Esophagus squamous epithelium (tissue), 5 donors: ENCODE measurements around the gene CCDC61. TPM values are rescaled to one million over a fixed set of nuclear protein-coding genes. Genes with fewer than 3 reads are reported as not detected.
A peak's percentile ranks its signal among the peaks of the same experiment; 100 is the strongest.

Experiments
- DNase-seq: peaks from one replicate; lab custom pipeline; 2025; lab: John Stamatoyannopoulos, UW
- H3K27ac ChIP-seq, 4 donors: fragments of 200-600 bp; sonication (generic); one replicate each; pipeline ENCODE4 v1.5.1; 2016 to 2019; ENCODE audit warnings: mild to moderate bottlenecking in 1 of 4
- H3K27me3 ChIP-seq, 4 donors: fragments of 200-600 bp; sonication (generic); 1 replicate in 3 of 4; 2 replicates in 1 of 4; pipeline versions ENCODE4 v1.5.1 to v1.6.0; 2017 to 2021; ENCODE audit warnings: antibody characterized with exemption in 1 of 4
- H3K36me3 ChIP-seq, 3 donors: fragments of 200-600 bp; sonication (generic); one replicate each; pipeline ENCODE4 v1.5.1; 2016 to 2019
- H3K4me1 ChIP-seq, 3 donors: fragments of 200-600 bp; sonication (generic); one replicate each; pipeline ENCODE4 v1.5.1; 2017 to 2019
- H3K4me3 ChIP-seq, 4 donors: fragments of 200-600 bp; sonication (generic); 1 replicate in 3 of 4; 2 replicates in 1 of 4; pipeline ENCODE4 v1.5.1; 2016 to 2019; ENCODE audit warnings: mild to moderate bottlenecking in 2 of 4, moderate library complexity in 1 of 4
- H3K9me3 ChIP-seq, 3 donors: fragments of 200-600 bp; sonication (generic); one replicate each; pipeline ENCODE4 v1.5.1; 2016 to 2019
- CTCF ChIP-seq, 6 experiments: fragments of 450-650 bp in 4 of 6; fragments of 200-600 bp in 2 of 6; sonication (generic) in 2 of 6; IDR thresholded peaks; one replicate each; pipeline ENCODE4 v1.5.1; 2016 to 2019; ENCODE audit warnings: antibody characterized with exemption in 6 of 6, mild to moderate bottlenecking in 4 of 6, moderate library complexity in 4 of 6
- POLR2A ChIP-seq, 4 donors: fragments of 450-650 bp; IDR thresholded peaks; one replicate each; pipeline ENCODE4 v1.6.1; 2017; ENCODE audit warnings: antibody characterized with exemption in 4 of 4, mild to moderate bottlenecking in 4 of 4, moderate library complexity in 3 of 4
- WGBS, 2 donors: methylation state at CpG; one replicate each; pipeline ENCODE4 v1.1.5; 2018; 5-methylcytosine and 5-hydroxymethylcytosine counted together
- intact Hi-C: fragments of 100-400 bp; cut with DNase I; formaldehyde crosslinking; loops from one replicate; pipeline ENCODE4 v1.15.0; 2022
- total RNA-seq, 4 donors: library from RNA; depleted of rRNA; stranded (reverse); fragments of >200 nt; gene quantifications; one replicate each; pipeline ENCODE4 v1.1.0, GENCODE V29; 2016
- donor health status: DM: yes; HTN: yes; CAD: no.

The CCDC61 gene
- total RNA-seq, 4 donors from 2014 or later = 5.9 to 9.5 (median 7.4) TPM

DNA sequence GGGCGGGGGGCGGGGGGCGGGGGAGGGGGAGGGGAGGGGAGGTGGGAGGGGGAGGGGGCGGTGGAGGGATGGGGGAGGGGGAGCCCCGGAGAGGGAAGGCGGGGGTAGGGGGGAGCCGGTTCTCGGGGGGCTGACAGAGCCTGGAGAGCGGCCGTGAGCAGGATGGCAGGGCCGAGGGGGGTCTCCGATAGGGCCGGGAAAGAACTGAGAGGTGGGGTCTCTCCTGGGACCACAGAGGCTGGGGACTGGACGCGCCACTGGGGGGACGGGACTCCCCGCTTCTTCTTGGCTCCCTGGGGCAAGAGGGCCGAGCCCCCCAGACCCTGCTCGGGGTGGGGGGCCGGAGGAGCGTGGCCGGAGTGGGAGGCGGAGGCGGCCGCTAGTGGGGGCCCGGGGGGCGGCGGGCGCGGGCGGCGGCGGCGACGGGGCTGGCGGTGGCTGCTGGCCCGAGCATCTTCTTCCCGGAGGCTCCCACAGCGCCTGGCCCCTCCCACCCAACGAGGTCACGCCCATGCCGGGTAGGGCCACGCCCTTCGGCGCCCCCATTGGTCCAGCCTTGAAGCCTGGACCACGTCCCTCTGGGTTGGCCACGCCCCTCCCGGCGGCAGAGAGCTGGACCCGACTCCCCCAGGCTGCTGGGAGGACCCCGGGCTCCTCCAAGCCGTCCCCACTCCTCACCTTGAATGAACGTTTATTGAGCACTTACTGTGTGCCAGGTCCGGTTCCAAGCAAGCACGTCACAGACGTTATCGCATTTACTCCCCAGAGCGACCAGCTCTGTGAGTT lies 21.5 kb upstream of the CCDC61 start, which contains the start of gene NOVA2:
TSS of gene NOVA2 (minus strand) at position 313 of the 786 bp plus-strand sequence. CDS start 514 bp downstream, outside the sequence.
- H3K27ac ChIP-seq = peak within 1 kb of the TSS; percentile 34 to 75 (median 62)
- no peak for DNase-seq
- H3K4me1 ChIP-seq = peaks cover 0 to 28% (median 4%) of the 10 kb centered on the region in 3 donors
- intact Hi-C loops = no loop called here
- H3K4me3 ChIP-seq = peak within 1 kb of the TSS; percentile 15 to 64 (median 41)
- H3K9me3 ChIP-seq = no peaks in the 10 kb centered on the region
- 8 to 17% methylated on average over 6 to 7 of the region's 58 CpGs for WGBS, 2 donors
- H3K27me3 ChIP-seq = peaks cover 0 to 94% (median 7%) of the 10 kb centered on the region in 4 donors
- TF ChIP-seq POLR2A (IDR thresholded peaks at IDR 0.05) (peak in 1 of 4 donors; percentile 12), CTCF (IDR thresholded peaks at IDR 0.05) (no peak)
- H3K36me3 ChIP-seq = no peaks in the 10 kb centered on the region

GRCh38 chr19:45975306-45976070 lies 19.8 kb upstream of the CCDC61 start:
- Histone ChIP-seq H3K27me3 (peaks cover 0 to 81% (median 7%) of the 10 kb centered on the region in 4 donors), H3K36me3 (no peaks in the 10 kb centered on the region), H3K4me1 (peaks cover 0 to 28% (median 4%) of the 10 kb centered on the region in 3 donors), H3K9me3 (no peaks in the 10 kb centered on the region), H3K4me3 (no peak overlapping the region), H3K27ac (no peak overlapping the region)
- DNase-seq = no peak
- WGBS, 2 donors = 65 to 67% methylated on average over 8 to 10 of the region's 11 CpGs
- TF ChIP-seq POLR2A (IDR thresholded peaks at IDR 0.05) (no peak), CTCF (IDR thresholded peaks at IDR 0.05) (no peak)
- intact Hi-C loops = no loop called here

- no peak overlapping the region for H3K27ac ChIP-seq
- H3K27me3 ChIP-seq = peaks cover 0 to 77% (median 7%) of the 10 kb centered on the region in 4 donors
- H3K9me3 ChIP-seq = no peaks in the 10 kb centered on the region
- H3K36me3 ChIP-seq = no peaks in the 10 kb centered on the region
- DNase-seq = no peak
- intact Hi-C loops = no loop called here
- no peak overlapping the region for H3K4me3 ChIP-seq
- TF ChIP-seq POLR2A (IDR thresholded peaks at IDR 0.05) (no peak), CTCF (IDR thresholded peaks at IDR 0.05) (no peak)
- 38 to 39% methylated on average over 3 to 10 of the region's 14 CpGs for WGBS, 2 donors
- H3K4me1 ChIP-seq = peaks cover 0 to 26% (median 4%) of the 10 kb centered on the region in 3 donors
These were observed 19.1 kb upstream of the CCDC61 start for GRCh38 chr19:45976178-45976577.

GRCh38 chr19:45978156-45978555 lies 17.1 kb upstream of the CCDC61 start:
- H3K4me1 ChIP-seq = peaks cover 0 to 8% (median under 1%) of the 10 kb centered on the region in 3 donors
- H3K36me3 ChIP-seq = no peaks in the 10 kb centered on the region
- no peaks in the 10 kb centered on the region for H3K9me3 ChIP-seq
- intact Hi-C loops = no loop called here
- no peak overlapping the region for H3K27ac ChIP-seq
- WGBS, 2 donors = 75 to 86% methylated on average over 5 to 7 of the region's 7 CpGs
- no peak overlapping the region for H3K4me3 ChIP-seq
- H3K27me3 ChIP-seq = peaks cover 0 to 64% (median 1%) of the 10 kb centered on the region in 4 donors
- TF ChIP-seq POLR2A (IDR thresholded peaks at IDR 0.05) (no peak), CTCF (IDR thresholded peaks at IDR 0.05) (no peak)
- no peak for DNase-seq
